Natural killer cell treated with Interleukin-12 subunit alpha and Interleukin-12 subunit beta and Interleukin-15 and Interleukin-18, amount 100 ng/mL, for 72 hours (primary cell): Measurements from ENCODE around the gene FANCC. TPM values are rescaled to one million over a fixed set of nuclear protein-coding genes. Genes with fewer than 3 reads are reported as not detected.
A peak's percentile ranks its signal among the peaks of the same experiment; 100 is the strongest.
"Not testable (repeated sequence)": the region's sequence is repeated elsewhere in the genome, so short reads cannot be mapped to it uniquely, and the experiment has no call there.

Experiments used
- ATAC-seq, 2 donors: fragments of 150-1000 bp; cut with Tn5 transposase in 1 of 2; sonication (Bioruptor Pico), chemical (Tn5 transposase) in 1 of 2; 2 replicates each; pipeline ENCODE4 v1.10.0; 2021
- DNase-seq: peaks from one replicate; pipeline ENCODE4 v3.0.0; 2022; ENCODE audit warnings: low spot score
- H3K27ac Mint-ChIP-seq, 2 donors: 1 replicate in 1 of 2; 2 replicates in 1 of 2; pipeline ENCODE4 v1.8.0; 2022; ENCODE audit warnings: mixed read lengths in 2 of 2, mild to moderate bottlenecking in 1 of 2, moderate library complexity in 1 of 2
- H3K27me3 Mint-ChIP-seq, 2 donors: 1 replicate in 1 of 2; 2 replicates in 1 of 2; pipeline ENCODE4 v1.8.0; 2022; ENCODE audit warnings: mixed read lengths in 2 of 2
- H3K36me3 Mint-ChIP-seq: one replicate; pipeline ENCODE4 v1.8.0; 2022; ENCODE audit warnings: mixed read lengths
- H3K4me1 Mint-ChIP-seq, 2 donors: 1 replicate in 1 of 2; 2 replicates in 1 of 2; pipeline ENCODE4 v1.8.0; 2022; ENCODE audit warnings: low read depth in 2 of 2, mixed read lengths in 2 of 2, mild to moderate bottlenecking in 1 of 2
- H3K4me3 Mint-ChIP-seq: one replicate; pipeline ENCODE4 v1.8.0; 2022; ENCODE audit warnings: mixed read lengths
- H3K9me3 Mint-ChIP-seq: 2 replicates; pipeline ENCODE4 v1.8.0; 2022; ENCODE audit warnings: mixed read lengths
- total RNA-seq, 2 donors: library from RNA; stranded (reverse); gene quantifications; one replicate each; pipeline ENCODE4 v1.2.3, GENCODE V29; 2022

FANCC gene
- total RNA-seq, 2 donors from 2014 or later = 13.5 to 30.5 TPM

- no peak overlapping the region for H3K4me3 Mint-ChIP-seq
- H3K4me1 Mint-ChIP-seq = peaks cover 9 to 12% of the 10 kb centered on the region in 2 donors
Observed at GRCh38 chr9:95315108-95315746, 2.3 kb downstream of the FANCC start.

GRCh38 chr9:95313010-95313498, 4.5 kb downstream of the FANCC start:
- Mint-ChIP-seq H3K4me1 (peaks cover 9 to 12% of the 10 kb centered on the region in 2 donors), H3K4me3 (no peak overlapping the region)
- DNase-seq = no peak

More at GRCh38 chr9:95315108-95315746, 2.3 kb downstream of the FANCC start:
- no peak for ATAC-seq
- Mint-ChIP-seq H3K27ac (no peak overlapping the region), H3K9me3 (no peaks in the 10 kb centered on the region), H3K36me3 (no peaks in the 10 kb centered on the region), H3K27me3 (peaks cover 0 to 10% of the 10 kb centered on the region in 2 donors)
- DNase-seq = no peak

GRCh38 chr9:95311961-95312360, 5.5 kb downstream of the FANCC start:
- no peak for ATAC-seq
- Mint-ChIP-seq H3K36me3 (no peaks in the 10 kb centered on the region), H3K9me3 (no peaks in the 10 kb centered on the region), H3K27me3 (peaks cover 0 to 10% of the 10 kb centered on the region in 2 donors), H3K4me3 (no peak overlapping the region), H3K27ac (no peak overlapping the region), H3K4me1 (peaks cover 9 to 12% of the 10 kb centered on the region in 2 donors)
- no peak for DNase-seq

More at GRCh38 chr9:95313010-95313498, 4.5 kb downstream of the FANCC start:
- H3K27ac Mint-ChIP-seq = no peak overlapping the region
- no peak for ATAC-seq
- no peaks in the 10 kb centered on the region for H3K36me3 Mint-ChIP-seq
- peaks cover 0 to 10% of the 10 kb centered on the region in 2 donors for H3K27me3 Mint-ChIP-seq
- H3K9me3 Mint-ChIP-seq = no peaks in the 10 kb centered on the region

DNA sequence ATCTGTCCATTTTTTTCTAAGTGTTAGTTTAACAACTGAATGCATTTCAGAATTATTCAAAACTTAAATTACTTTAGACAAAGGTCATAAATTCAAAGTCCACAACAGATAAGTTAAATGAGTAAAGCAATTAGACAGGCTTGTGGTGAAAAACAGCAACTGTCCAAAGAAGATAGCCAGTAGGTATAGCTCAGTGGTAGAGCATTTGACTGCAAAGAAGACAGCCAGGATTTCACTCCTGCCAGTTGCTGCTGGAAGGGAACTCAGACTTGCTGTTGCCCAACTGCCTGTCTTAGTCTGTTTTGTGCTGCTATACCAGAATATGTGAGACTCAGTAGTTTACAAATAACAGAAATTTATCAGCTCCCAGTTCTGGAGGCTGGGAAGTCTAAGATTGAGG, 10.0 kb downstream of the FANCC start:
- peaks cover 11 to 12% of the 10 kb centered on the region in 2 donors for H3K4me1 Mint-ChIP-seq
- H3K4me3 Mint-ChIP-seq = no peak overlapping the region
- no peaks in the 10 kb centered on the region for H3K36me3 Mint-ChIP-seq
- ATAC-seq (no peak), DNase-seq (no peak)
- H3K27ac Mint-ChIP-seq = no peak overlapping the region
- H3K9me3 Mint-ChIP-seq = no peaks in the 10 kb centered on the region
- H3K27me3 Mint-ChIP-seq = peaks cover 0 to 4% of the 10 kb centered on the region in 2 donors

DNA sequence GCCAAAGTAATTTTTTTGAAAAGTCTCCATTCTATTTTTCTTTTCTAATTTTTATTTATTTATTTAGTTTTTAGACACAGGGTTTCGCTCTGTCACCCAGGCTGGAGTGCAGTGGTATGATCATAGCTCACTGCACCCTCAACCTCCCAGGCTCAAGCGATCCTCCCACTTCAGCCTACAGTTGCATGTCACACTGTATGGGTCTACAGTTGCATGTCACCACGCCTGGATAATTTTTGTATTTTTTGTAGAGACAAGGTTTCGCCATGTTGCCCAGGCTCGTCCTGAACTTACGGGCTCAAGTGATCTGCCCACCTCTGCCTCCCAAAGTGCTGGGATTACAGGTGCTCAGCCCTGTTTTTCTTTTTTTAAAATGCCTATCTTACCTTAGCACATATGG, 10.7 kb downstream of the FANCC start:
- no peaks in the 10 kb centered on the region for H3K9me3 Mint-ChIP-seq
- H3K36me3 Mint-ChIP-seq = no peaks in the 10 kb centered on the region
- DNase-seq (no peak), ATAC-seq (no peak)
- no peak overlapping the region for H3K4me3 Mint-ChIP-seq
- H3K27me3 Mint-ChIP-seq = peaks cover 0 to under 1% of the 10 kb centered on the region in 2 donors
- H3K27ac Mint-ChIP-seq = no peak overlapping the region
- peaks cover 7 to 12% of the 10 kb centered on the region in 2 donors for H3K4me1 Mint-ChIP-seq

DNA sequence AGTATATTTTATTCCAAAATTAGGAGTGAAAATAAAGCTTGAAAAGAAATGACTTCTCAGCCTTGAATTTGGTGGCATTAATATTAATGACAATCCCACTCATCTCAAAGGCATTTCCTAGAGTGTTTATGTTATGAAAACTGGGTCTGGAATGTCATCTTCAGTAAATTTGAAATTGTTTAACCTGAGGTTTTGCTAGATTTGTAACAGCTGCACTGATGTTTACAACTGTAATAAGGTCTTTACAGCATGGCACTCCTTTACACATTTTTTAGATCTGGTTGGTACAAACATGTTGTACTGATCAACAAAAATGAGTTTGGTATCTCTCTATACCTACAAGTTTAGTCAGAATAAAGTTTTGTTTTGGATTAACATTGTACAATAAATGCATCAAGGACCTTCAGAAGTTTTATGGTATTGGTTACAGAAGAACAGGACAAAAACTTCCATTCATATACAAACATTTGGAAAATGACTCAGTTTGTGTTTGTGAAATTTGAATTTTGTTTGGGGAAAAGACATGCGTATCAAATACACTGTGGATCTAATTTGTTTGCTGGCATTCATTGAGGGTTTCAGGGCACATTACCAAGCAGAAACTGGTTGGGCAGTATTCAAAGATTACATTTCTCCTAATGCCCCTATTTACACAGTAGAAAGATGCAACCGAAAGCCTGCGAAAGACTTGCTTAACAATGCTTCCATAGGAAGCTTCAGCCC, 11.6 kb downstream of the FANCC start:
- H3K36me3 Mint-ChIP-seq = no peaks in the 10 kb centered on the region
- peaks cover 7 to 12% of the 10 kb centered on the region in 2 donors for H3K4me1 Mint-ChIP-seq
- DNase-seq (no peak), ATAC-seq (no peak)
- H3K27ac Mint-ChIP-seq = no peak overlapping the region
- no peak overlapping the region for H3K4me3 Mint-ChIP-seq
- no peaks in the 10 kb centered on the region for H3K9me3 Mint-ChIP-seq
- no peaks in the 10 kb centered on the region for H3K27me3 Mint-ChIP-seq

DNA sequence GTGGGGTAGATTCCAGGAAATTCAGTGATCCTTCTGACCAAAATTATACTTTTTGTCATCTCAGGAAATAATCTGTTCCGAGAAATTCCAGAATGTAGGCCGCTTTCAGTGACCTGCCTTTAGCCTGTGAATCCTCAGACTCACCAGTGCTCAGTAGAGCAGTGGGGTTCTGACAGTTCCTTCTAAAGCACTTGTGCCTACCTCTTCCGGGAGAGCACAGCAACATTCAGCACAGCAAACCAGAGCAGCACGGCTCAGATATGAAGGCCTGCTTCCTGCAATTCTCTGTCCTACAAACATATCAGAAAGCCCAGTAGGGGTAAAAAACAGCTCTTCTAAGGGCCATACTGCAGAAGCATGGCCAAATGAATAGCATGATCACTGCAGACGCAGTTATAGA, 15.0 kb downstream of the FANCC start:
- Mint-ChIP-seq H3K27me3 (no peaks in the 10 kb centered on the region), H3K4me1 (peaks cover 15 to 19% of the 10 kb centered on the region in 2 donors), H3K4me3 (no peak overlapping the region), H3K36me3 (no peaks in the 10 kb centered on the region), H3K27ac (no peak overlapping the region), H3K9me3 (no peaks in the 10 kb centered on the region)
- no peak for DNase-seq
- no peak for ATAC-seq

DNA sequence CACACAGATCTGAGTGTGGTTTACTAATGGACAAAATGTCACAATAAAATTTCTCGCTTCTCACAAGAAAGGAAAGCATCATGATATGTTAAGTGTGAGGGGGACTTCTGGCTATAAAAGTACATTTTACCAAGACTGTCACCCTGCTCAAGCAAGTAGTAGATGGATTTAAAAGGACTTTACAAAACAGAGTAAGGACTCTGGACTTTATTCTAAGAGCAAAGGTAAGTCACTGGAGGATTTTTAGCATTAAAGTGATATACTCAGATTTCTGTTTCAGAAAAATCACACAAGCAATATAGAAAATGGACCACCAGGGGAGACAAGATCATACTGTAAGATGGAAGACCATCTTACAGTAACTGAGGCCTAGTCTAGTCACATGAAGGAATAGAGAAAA, 19.7 kb downstream of the FANCC start:
- H3K36me3 Mint-ChIP-seq = no peaks in the 10 kb centered on the region
- peaks cover 14 to 19% of the 10 kb centered on the region in 2 donors for H3K4me1 Mint-ChIP-seq
- H3K4me3 Mint-ChIP-seq = no peak overlapping the region
- H3K9me3 Mint-ChIP-seq = no peaks in the 10 kb centered on the region
- DNase-seq (no peak), ATAC-seq (no peak)
- no peak overlapping the region for H3K27ac Mint-ChIP-seq
- no peaks in the 10 kb centered on the region for H3K27me3 Mint-ChIP-seq

- no peak overlapping the region for H3K27ac Mint-ChIP-seq
- H3K4me1 Mint-ChIP-seq = peaks cover 11 to 15% of the 10 kb centered on the region in 2 donors
- no peaks in the 10 kb centered on the region for H3K9me3 Mint-ChIP-seq
- H3K27me3 Mint-ChIP-seq = no peaks in the 10 kb centered on the region
- H3K36me3 Mint-ChIP-seq = no peaks in the 10 kb centered on the region
- DNase-seq (no peak), ATAC-seq (no peak)
- H3K4me3 Mint-ChIP-seq = no peak overlapping the region
Observed at GRCh38 chr9:95297316-95297715, 20.2 kb downstream of the FANCC start.

DNA sequence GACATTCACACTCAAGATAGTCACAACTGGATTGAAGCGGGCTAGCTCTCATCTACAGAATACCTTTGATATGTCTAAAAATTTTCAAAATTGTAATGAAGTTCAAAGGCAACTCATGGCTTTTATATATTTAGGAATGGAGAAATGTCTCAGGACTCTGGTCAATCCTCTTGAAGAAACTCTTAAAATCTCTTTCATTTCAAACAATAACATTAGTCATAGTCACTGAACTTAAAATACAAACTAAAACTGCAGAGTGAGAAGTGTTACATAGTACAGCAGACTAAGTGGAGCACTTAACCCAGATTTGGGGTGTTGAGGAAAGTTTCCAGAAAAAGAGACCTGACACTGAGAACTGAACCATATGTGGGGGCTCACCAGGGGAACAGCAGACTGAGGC, 20.7 kb downstream of the FANCC start:
- H3K4me1 Mint-ChIP-seq = peaks cover 11 to 18% of the 10 kb centered on the region in 2 donors
- H3K27ac Mint-ChIP-seq = no peak overlapping the region
- no peaks in the 10 kb centered on the region for H3K36me3 Mint-ChIP-seq
- H3K9me3 Mint-ChIP-seq = peaks cover 3% of the 10 kb centered on the region
- no peak for DNase-seq
- no peaks in the 10 kb centered on the region for H3K27me3 Mint-ChIP-seq
- no peak for ATAC-seq
- no peak overlapping the region for H3K4me3 Mint-ChIP-seq

DNA sequence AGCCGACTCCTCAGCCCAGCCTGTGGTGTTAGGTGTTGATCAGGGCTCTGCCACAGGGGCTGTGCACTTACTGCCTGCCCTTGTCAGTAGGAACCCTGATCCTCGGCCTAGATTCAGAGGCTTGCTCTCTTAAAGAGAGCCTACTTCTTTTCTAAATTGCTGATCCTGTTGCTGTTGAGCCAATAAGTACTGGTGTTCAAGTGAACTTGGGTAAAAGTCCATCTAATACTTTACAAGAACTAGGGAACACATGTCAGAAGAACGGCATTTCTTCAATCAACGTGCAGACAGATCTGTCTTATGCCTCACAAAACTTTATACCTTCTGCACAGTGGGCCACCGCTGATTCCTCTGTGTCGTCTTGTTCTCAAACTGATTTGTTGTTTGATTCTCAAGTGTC, 24.2 kb downstream of the FANCC start:
- H3K27ac Mint-ChIP-seq, ATAC-seq, H3K4me3 Mint-ChIP-seq, H3K36me3 Mint-ChIP-seq, H3K9me3 Mint-ChIP-seq, H3K27me3 Mint-ChIP-seq, DNase-seq: not testable (repeated sequence)
- peaks cover 14 to 20% of the 10 kb centered on the region in 2 donors for H3K4me1 Mint-ChIP-seq

DNA sequence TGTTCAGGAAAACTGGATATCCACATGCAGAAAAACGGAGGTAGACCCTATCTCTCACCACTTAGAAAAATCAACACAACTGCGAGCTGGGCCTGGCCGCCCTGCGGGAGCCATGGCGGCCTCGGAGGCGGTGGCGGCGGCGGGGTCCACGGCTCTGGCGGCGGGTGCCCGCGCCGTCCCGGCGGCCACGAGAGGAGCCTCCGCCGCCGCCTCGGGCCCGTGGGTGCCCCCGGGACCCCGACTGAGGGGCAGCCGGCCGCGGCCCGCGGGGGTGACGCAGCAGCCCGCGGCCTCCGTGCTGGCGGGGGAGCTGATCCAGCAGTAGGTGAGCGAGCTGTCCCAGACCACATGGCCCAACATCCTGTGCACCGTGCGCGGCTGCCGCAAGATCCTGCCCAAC, 25.3 kb downstream of the FANCC start:
- Mint-ChIP-seq H3K4me1 (peaks cover 5 to 11% of the 10 kb centered on the region in 2 donors), H3K36me3 (peaks cover 6% of the 10 kb centered on the region), H3K27me3 (peaks cover 0 to 3% of the 10 kb centered on the region in 2 donors), H3K4me3 (no peak overlapping the region), H3K27ac (no peak overlapping the region), H3K9me3 (peaks cover 3% of the 10 kb centered on the region)
- DNase-seq = no peak
- ATAC-seq = peak in 1 of 2 donors; percentile 43

GRCh38 chr9:95286151-95286550, 31.4 kb downstream of the FANCC start:
- Mint-ChIP-seq H3K27ac (no peak overlapping the region), H3K4me1 (peaks cover 3 to 7% of the 10 kb centered on the region in 2 donors), H3K9me3 (peaks cover under 1% of the 10 kb centered on the region), H3K36me3 (peaks cover 10% of the 10 kb centered on the region), H3K27me3 (peaks cover 0 to 3% of the 10 kb centered on the region in 2 donors), H3K4me3 (no peak overlapping the region)
- no peak for ATAC-seq
- no peak for DNase-seq

GRCh38 chr9:95285307-95285706, 32.2 kb downstream of the FANCC start:
- peaks cover 3 to 7% of the 10 kb centered on the region in 2 donors for H3K4me1 Mint-ChIP-seq
- no peaks in the 10 kb centered on the region for H3K27me3 Mint-ChIP-seq
- DNase-seq (no peak), ATAC-seq (no peak)
- no peak overlapping the region for H3K27ac Mint-ChIP-seq
- H3K9me3 Mint-ChIP-seq = peaks cover 5% of the 10 kb centered on the region
- no peak overlapping the region for H3K4me3 Mint-ChIP-seq
- peaks cover 13% of the 10 kb centered on the region for H3K36me3 Mint-ChIP-seq
